ENCODE measurements around the gene NXT1. TPM values are rescaled to one million over a fixed set of nuclear protein-coding genes. Genes with fewer than 3 reads are reported as not detected.
"Not testable (repeated sequence)": the region's sequence is repeated elsewhere in the genome, so short reads cannot be mapped to it uniquely, and the experiment has no call there.

NXT1 gene
- 30.1 TPM for polyA plus RNA-seq (2013, experiment 1 of 2)
- polyA plus RNA-seq (2013, experiment 2 of 2), result 29.2 TPM

DNA sequence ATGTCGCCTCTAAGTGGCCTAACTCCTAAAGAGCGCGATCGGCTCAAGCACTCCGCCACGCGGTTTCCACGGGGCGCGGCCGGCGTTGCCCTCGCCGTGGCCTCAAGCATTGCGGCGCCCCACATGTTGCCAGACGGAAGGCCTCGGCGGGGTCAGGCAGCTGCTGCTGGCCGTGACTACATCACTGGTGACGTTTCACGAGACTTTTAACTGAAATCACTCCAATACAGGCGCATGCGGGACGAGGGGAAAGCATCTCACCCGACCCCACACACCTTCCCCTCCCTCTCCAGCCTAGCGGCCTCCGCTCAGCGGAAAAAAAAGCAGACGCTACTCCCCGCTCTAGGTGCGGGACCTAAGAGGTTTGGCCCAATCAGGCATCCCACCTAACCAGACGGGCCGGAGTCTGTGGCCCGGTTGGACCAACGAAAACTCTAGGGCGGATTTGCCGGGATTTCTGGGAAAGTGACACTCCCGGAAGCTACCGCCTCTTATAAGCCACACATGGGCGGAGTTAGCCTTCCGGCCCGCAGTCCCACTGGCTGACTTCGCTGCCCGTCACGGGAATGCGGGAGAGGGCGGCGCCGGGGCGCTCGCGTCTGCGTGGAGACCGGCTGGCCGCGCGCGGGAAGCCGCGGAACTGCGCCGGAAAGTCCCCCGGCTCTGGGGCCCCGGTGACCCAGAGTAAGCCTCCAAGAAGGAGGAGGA is at the start of gene NXT1:
Gene NXT1, plus strand, starts transcription at position 596 of the 708 bp plus-strand sequence. CDS start 3,251 bp downstream, outside the sequence.
- 0% methylated on average over 47 to 58 of the region's 65 CpGs for WGBS, 2 experiments (ENCODE audit: insufficient coverage in 2 of 2)
- H3K9me3 ChIP-seq (ENCODE audit: control insufficient read depth, low read length), result no peaks in the 10 kb centered on the region
- peaks cover 28% of the 10 kb centered on the region for H3K36me3 ChIP-seq (ENCODE audit: control insufficient read depth, insufficient read depth, low read length)
- peak within 1 kb of the TSS; percentile 98 for H3K27ac ChIP-seq (ENCODE audit: low read depth, low read length, severe bottlenecking)
- H3K4me3 ChIP-seq (ENCODE audit: extremely low read depth, insufficient read depth, low read length, poor library complexity, severe bottlenecking), result peak within 1 kb of the TSS; percentile 99
- peaks cover 8% of the 10 kb centered on the region for H3K4me1 ChIP-seq (ENCODE audit: control insufficient read depth, insufficient read depth, low read length, poor library complexity, severe bottlenecking)

GRCh38 chr20:23301436-23302050 is 49.0 kb upstream of the NXT1 start:
- WGBS, 2 experiments (ENCODE audit: insufficient coverage in 2 of 2), result 88 to 97% methylated on average over 7 to 8 of the region's 12 CpGs
- H3K27ac ChIP-seq (ENCODE audit: low read depth, low read length, severe bottlenecking), result no peak overlapping the region
- H3K9me3 ChIP-seq (ENCODE audit: control insufficient read depth, low read length), result no peaks in the 10 kb centered on the region
- H3K4me3 ChIP-seq (ENCODE audit: extremely low read depth, insufficient read depth, low read length, poor library complexity, severe bottlenecking), result no peak overlapping the region
- H3K4me1 ChIP-seq (ENCODE audit: control insufficient read depth, insufficient read depth, low read length, poor library complexity, severe bottlenecking), result peaks cover 13% of the 10 kb centered on the region
- no peaks in the 10 kb centered on the region for H3K36me3 ChIP-seq (ENCODE audit: control insufficient read depth, insufficient read depth, low read length)

DNA sequence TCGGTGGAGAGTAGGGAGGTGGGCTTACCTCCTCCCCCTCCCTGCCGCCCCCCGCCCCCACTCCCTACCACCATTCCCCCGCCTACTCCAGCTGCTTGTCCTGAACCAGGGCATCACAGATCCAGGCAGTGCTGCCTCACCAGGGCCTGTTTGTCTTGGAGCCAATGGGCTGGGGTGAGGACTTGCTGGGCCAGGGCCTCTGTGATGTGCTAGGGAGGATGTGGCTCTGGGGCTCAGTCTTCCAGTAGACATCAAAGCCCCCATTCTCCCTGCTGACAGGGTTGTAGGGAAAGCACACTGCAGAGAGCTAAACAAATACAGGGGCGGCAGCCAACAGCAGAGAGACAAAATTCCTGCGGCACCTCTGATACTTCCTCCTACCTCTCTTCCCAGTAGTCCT is 48.2 kb upstream of the NXT1 start:
- 60 to 100% methylated on average over 1 of the region's 6 CpGs for WGBS, 2 experiments (ENCODE audit: insufficient coverage in 2 of 2)
- Histone ChIP-seq H3K4me1 (ENCODE audit: control insufficient read depth, insufficient read depth, low read length, poor library complexity, severe bottlenecking) (peaks cover 6% of the 10 kb centered on the region), H3K9me3 (ENCODE audit: control insufficient read depth, low read length) (no peaks in the 10 kb centered on the region), H3K4me3 (ENCODE audit: extremely low read depth, insufficient read depth, low read length, poor library complexity, severe bottlenecking) (no peak overlapping the region), H3K27ac (ENCODE audit: low read depth, low read length, severe bottlenecking) (no peak overlapping the region), H3K36me3 (ENCODE audit: control insufficient read depth, insufficient read depth, low read length) (no peaks in the 10 kb centered on the region)

GRCh38 chr20:23302801-23303200 is 47.8 kb upstream of the NXT1 start:
- Histone ChIP-seq H3K27ac (ENCODE audit: low read depth, low read length, severe bottlenecking) (no peak overlapping the region), H3K36me3 (ENCODE audit: control insufficient read depth, insufficient read depth, low read length) (no peaks in the 10 kb centered on the region), H3K4me3 (ENCODE audit: extremely low read depth, insufficient read depth, low read length, poor library complexity, severe bottlenecking) (no peak overlapping the region), H3K9me3 (ENCODE audit: control insufficient read depth, low read length) (no peaks in the 10 kb centered on the region), H3K4me1 (ENCODE audit: control insufficient read depth, insufficient read depth, low read length, poor library complexity, severe bottlenecking) (peaks cover 4% of the 10 kb centered on the region)
- 89 to 91% methylated on average over 9 of the region's 9 CpGs for WGBS, 2 experiments (ENCODE audit: insufficient coverage in 2 of 2)

GRCh38 chr20:23303325-23304102 is 47.1 kb upstream of the NXT1 start:
- Histone ChIP-seq H3K9me3 (ENCODE audit: control insufficient read depth, low read length) (no peaks in the 10 kb centered on the region), H3K27ac (ENCODE audit: low read depth, low read length, severe bottlenecking) (no peak overlapping the region), H3K4me1 (ENCODE audit: control insufficient read depth, insufficient read depth, low read length, poor library complexity, severe bottlenecking) (no peaks in the 10 kb centered on the region), H3K36me3 (ENCODE audit: control insufficient read depth, insufficient read depth, low read length) (no peaks in the 10 kb centered on the region), H3K4me3 (ENCODE audit: extremely low read depth, insufficient read depth, low read length, poor library complexity, severe bottlenecking) (no peak overlapping the region)
- WGBS, 2 experiments (ENCODE audit: insufficient coverage in 2 of 2), result 79 to 86% methylated on average over 4 to 5 of the region's 5 CpGs

GRCh38 chr20:23304616-23305015 is 46.0 kb upstream of the NXT1 start:
- 87 to 89% methylated on average over 3 to 16 of the region's 16 CpGs for WGBS, 2 experiments (ENCODE audit: insufficient coverage in 2 of 2)

DNA sequence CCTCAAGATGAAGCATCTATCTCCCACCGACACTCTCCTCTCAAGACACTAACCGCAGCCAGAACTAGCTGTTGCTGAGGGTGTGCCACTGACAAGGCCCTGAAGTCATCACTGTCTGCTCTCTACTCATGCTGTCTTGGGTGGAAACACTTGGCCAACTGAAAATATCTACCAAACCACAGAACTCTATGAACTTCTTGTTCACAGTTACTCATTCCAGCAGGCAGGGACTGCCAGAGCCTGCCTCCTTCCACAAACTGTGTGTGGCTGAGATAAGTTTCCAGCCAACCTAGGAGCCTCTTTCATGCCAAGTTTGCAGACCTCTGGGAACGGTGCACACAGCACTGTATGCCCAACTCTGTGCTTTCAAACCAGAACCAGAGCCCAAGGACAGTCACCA is 45.5 kb upstream of the NXT1 start:
- Histone ChIP-seq H3K9me3 (ENCODE audit: control insufficient read depth, low read length) (no peaks in the 10 kb centered on the region), H3K4me1 (ENCODE audit: control insufficient read depth, insufficient read depth, low read length, poor library complexity, severe bottlenecking) (no peaks in the 10 kb centered on the region), H3K36me3 (ENCODE audit: control insufficient read depth, insufficient read depth, low read length) (no peaks in the 10 kb centered on the region), H3K4me3 (ENCODE audit: extremely low read depth, insufficient read depth, low read length, poor library complexity, severe bottlenecking) (no peak overlapping the region), H3K27ac (ENCODE audit: low read depth, low read length, severe bottlenecking) (no peak overlapping the region)
- WGBS, 2 experiments (ENCODE audit: insufficient coverage in 2 of 2), result 96 to 100% methylated on average over 2 of the region's 3 CpGs

More at GRCh38 chr20:23304616-23305015, 46.0 kb upstream of the NXT1 start:
- Histone ChIP-seq H3K27ac (ENCODE audit: low read depth, low read length, severe bottlenecking) (no peak overlapping the region), H3K4me3 (ENCODE audit: extremely low read depth, insufficient read depth, low read length, poor library complexity, severe bottlenecking) (no peak overlapping the region), H3K4me1 (ENCODE audit: control insufficient read depth, insufficient read depth, low read length, poor library complexity, severe bottlenecking) (no peaks in the 10 kb centered on the region), H3K9me3 (ENCODE audit: control insufficient read depth, low read length) (no peaks in the 10 kb centered on the region), H3K36me3 (ENCODE audit: control insufficient read depth, insufficient read depth, low read length) (no peaks in the 10 kb centered on the region)

DNA sequence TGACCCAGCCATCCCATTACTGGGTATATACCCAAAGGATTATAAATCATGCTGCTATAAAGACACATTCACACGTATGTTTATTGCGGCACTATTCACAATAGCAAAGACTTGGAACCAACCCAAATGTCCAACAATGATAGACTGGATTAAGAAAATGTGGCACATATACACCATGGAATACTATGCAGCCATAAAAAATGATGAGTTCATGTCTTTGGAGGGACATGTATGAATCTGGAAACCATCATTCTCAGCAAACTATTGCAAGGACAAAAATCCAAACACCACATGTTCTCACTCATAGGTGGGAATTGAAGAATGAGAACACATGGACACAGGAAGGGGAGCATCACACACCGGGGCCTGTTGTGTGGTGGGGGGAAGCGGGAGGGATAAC is 43.2 kb upstream of the NXT1 start:
- not testable (repeated sequence) for H3K27ac ChIP-seq (ENCODE audit: low read depth, low read length, severe bottlenecking); H3K36me3 ChIP-seq (ENCODE audit: control insufficient read depth, insufficient read depth, low read length); H3K9me3 ChIP-seq (ENCODE audit: control insufficient read depth, low read length); H3K4me3 ChIP-seq (ENCODE audit: extremely low read depth, insufficient read depth, low read length, poor library complexity, severe bottlenecking); H3K4me1 ChIP-seq (ENCODE audit: control insufficient read depth, insufficient read depth, low read length, poor library complexity, severe bottlenecking)
- no CpG with 5 or more reads among the region's 4 CpGs for WGBS, 2 experiments (ENCODE audit: insufficient coverage in 2 of 2)

DNA sequence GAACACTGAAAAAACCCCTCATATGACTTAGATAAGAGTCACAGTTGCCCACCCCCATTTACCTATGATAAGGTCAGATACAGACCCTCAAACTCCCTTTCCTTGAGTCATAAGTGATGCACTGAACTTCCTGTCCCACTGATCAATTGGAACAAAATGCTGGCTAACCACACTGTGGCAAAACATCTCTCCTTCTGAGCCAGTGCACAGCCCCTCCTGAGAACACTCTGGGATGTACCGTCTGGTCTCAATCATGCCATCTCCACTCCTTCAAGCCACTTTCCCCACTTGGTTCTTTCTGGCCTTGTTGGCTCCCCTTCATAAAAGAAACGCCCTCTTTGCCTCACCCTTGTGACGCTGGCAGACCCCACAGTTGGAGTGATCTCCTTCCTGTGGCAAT is 42.6 kb upstream of the NXT1 start:
- Histone ChIP-seq H3K27ac (ENCODE audit: low read depth, low read length, severe bottlenecking) (no peak overlapping the region), H3K4me3 (ENCODE audit: extremely low read depth, insufficient read depth, low read length, poor library complexity, severe bottlenecking) (no peak overlapping the region), H3K4me1 (ENCODE audit: control insufficient read depth, insufficient read depth, low read length, poor library complexity, severe bottlenecking) (no peaks in the 10 kb centered on the region), H3K9me3 (ENCODE audit: control insufficient read depth, low read length) (no peaks in the 10 kb centered on the region), H3K36me3 (ENCODE audit: control insufficient read depth, insufficient read depth, low read length) (no peaks in the 10 kb centered on the region)
- 88 to 95% methylated on average over 3 of the region's 3 CpGs for WGBS, 2 experiments (ENCODE audit: insufficient coverage in 2 of 2)

DNA sequence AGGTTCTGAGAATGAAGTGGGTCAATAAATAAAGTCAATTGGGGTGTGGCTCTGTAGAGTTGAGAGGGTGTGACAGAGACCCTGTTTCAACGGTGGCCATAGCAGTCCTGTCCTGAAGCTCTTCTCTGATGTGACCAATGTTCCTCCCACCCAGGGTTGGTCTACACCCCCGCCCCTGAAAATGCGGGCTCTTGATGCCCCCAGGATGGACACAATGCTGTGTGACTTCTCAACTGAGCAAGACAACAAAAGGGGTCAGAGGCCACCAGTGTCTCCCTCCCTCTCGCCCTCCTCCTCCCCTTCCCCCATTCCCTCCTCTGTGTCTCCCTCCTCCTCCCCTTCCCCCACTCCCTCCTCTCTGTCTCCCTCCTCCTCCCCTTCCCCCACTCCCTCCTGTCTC is 41.7 kb upstream of the NXT1 start:
- Histone ChIP-seq H3K27ac (ENCODE audit: low read depth, low read length, severe bottlenecking) (no peak overlapping the region), H3K4me3 (ENCODE audit: extremely low read depth, insufficient read depth, low read length, poor library complexity, severe bottlenecking) (no peak overlapping the region), H3K4me1 (ENCODE audit: control insufficient read depth, insufficient read depth, low read length, poor library complexity, severe bottlenecking) (no peaks in the 10 kb centered on the region), H3K9me3 (ENCODE audit: control insufficient read depth, low read length) (no peaks in the 10 kb centered on the region), H3K36me3 (ENCODE audit: control insufficient read depth, insufficient read depth, low read length) (no peaks in the 10 kb centered on the region)
- 67 to 75% methylated on average over 1 to 4 of the region's 4 CpGs for WGBS, 2 experiments (ENCODE audit: insufficient coverage in 2 of 2)
